Astrocyte of the cerebellum (primary cell): ENCODE data around the gene SPSB2.
"Not testable (repeated sequence)": the region's sequence is repeated elsewhere in the genome, so short reads cannot be mapped to it uniquely, and the experiment has no call there.

ENCODE experiments used
- DNase-seq: peaks from one replicate; pipeline ENCODE4 v3.0.0-alpha.2; 2011; ENCODE audit warnings: low read depth
- H3K4me3 ChIP-seq: 2 replicates; pipeline ENCODE4 v1.5.1; 2011; ENCODE audit warnings: mild to moderate bottlenecking, low read depth, low read length, moderate library complexity
- CTCF ChIP-seq: IDR thresholded peaks from 2 replicates; pipeline ENCODE4 v1.5.1; 2012; ENCODE audit warnings: low read length, low read depth, moderate library complexity, mild to moderate bottlenecking; ENCODE audit errors: missing control alignments
- in situ Hi-C: cut with HindIII; loops from 2 replicates; pipeline ENCODE4 v1.10.0; 2017; ENCODE audit warnings: low sequenced_read_pairs

The SPSB2 gene

GRCh38 chr12:6868211-6869048, 4.7 kb downstream of the SPSB2 start:
- DNase-seq, result no peak
- TF ChIP-seq CTCF, result peak; percentile 42
- in situ Hi-C loops, result no loop called here
- H3K4me3 ChIP-seq, result peak overlapping the region; percentile 90

- peak; percentile 33 for DNase-seq
- in situ Hi-C loops, result no loop called here
- H3K4me3 ChIP-seq, result peak within 1 kb of the TSS; percentile 90
- no peak for TF ChIP-seq CTCF
These were observed 5.5 kb downstream of the SPSB2 start, which contains the start of gene TPI1 for GRCh38 chr12:6867413-6868210. TSS of gene TPI1 (plus strand) at chr12:6867531. CDS start at chr12:6867567, 36 bp downstream.

GRCh38 chr12:6866920-6867412, 6.1 kb downstream of the SPSB2 start:
- peak overlapping the region; percentile 90 for H3K4me3 ChIP-seq
- no peak for TF ChIP-seq CTCF
- DNase-seq, result no peak
- in situ Hi-C loops, result no loop called here

GRCh38 chr12:6866163-6866919, 6.8 kb downstream of the SPSB2 start:
- no peak for TF ChIP-seq CTCF
- in situ Hi-C loops, result no loop called here
- DNase-seq, result no peak
- H3K4me3 ChIP-seq, result peak overlapping the region; percentile 90

GRCh38 chr12:6865307-6865706, 7.8 kb downstream of the SPSB2 start:
- H3K4me3 ChIP-seq, in situ Hi-C loops, DNase-seq: not testable (repeated sequence)

GRCh38 chr12:6863586-6864321, 9.3 kb downstream of the SPSB2 start:
- no peak for TF ChIP-seq CTCF
- no peak overlapping the region for H3K4me3 ChIP-seq
- in situ Hi-C loops, result no loop called here
- DNase-seq, result no peak
